HG03354 (cell line): Measurements from ENCODE around the gene CFTR.

Experiments
- ATAC-seq: cut with Tn5 transposase; IDR thresholded peaks from one replicate; pipeline ENCODE4 v1.9.1; 2021; ENCODE audit warnings: mild to moderate bottlenecking; ENCODE audit not compliant: unreplicated experiment, poor library complexity, severe bottlenecking

Gene CFTR

GRCh38 chr7:117717357-117717756 lies 237.5 kb downstream of the CFTR start:
- ATAC-seq, result no peak
